Gastrocnemius medialis (tissue), 4 donors: ENCODE data around the gene ATP2A1.

Experiments
- POLR2A ChIP-seq, 2 donors: fragments of 450-650 bp; IDR thresholded peaks; one replicate each; pipeline ENCODE4 v1.6.1; 2017; ENCODE audit warnings: antibody characterized with exemption in 2 of 2, mild to moderate bottlenecking in 2 of 2, moderate library complexity in 2 of 2
- TF ChIP-seq, protein P1 (sequence below), 5 experiments: fragments of 450-650 bp in 3 of 5; fragments of 200-600 bp in 2 of 5; sonication (generic) in 2 of 5; IDR thresholded peaks in 4 of 5; conservative IDR thresholded peaks in 1 of 5; 1 replicate in 4 of 5; 2 replicates in 1 of 5; pipeline ENCODE4 v1.5.1; 2016 to 2019; ENCODE audit warnings: antibody characterized with exemption in 5 of 5, mild to moderate bottlenecking in 3 of 5, moderate library complexity in 3 of 5

DNA sequence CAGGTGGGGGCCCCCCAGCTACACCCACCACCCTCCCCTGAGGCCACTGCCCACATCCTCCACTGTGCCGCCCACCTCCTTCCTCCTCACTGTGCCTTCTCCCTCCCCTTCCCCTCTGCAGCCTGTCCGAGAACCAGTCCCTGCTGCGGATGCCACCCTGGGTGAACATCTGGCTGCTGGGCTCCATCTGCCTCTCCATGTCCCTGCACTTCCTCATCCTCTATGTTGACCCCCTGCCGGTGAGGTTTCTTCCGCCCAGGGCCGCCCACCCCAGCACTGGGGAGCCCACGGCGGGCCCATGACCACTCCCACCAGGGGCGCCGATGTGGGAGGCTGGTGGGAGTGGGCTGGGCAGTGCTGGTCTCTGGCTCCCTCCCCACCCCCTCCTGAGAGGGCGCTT lies 24.6 kb downstream of the ATP2A1 start:
- TF ChIP-seq, protein P1, sequence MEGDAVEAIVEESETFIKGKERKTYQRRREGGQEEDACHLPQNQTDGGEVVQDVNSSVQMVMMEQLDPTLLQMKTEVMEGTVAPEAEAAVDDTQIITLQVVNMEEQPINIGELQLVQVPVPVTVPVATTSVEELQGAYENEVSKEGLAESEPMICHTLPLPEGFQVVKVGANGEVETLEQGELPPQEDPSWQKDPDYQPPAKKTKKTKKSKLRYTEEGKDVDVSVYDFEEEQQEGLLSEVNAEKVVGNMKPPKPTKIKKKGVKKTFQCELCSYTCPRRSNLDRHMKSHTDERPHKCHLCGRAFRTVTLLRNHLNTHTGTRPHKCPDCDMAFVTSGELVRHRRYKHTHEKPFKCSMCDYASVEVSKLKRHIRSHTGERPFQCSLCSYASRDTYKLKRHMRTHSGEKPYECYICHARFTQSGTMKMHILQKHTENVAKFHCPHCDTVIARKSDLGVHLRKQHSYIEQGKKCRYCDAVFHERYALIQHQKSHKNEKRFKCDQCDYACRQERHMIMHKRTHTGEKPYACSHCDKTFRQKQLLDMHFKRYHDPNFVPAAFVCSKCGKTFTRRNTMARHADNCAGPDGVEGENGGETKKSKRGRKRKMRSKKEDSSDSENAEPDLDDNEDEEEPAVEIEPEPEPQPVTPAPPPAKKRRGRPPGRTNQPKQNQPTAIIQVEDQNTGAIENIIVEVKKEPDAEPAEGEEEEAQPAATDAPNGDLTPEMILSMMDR (IDR thresholded peaks at IDR 0.05 in 4 of 5, conservative IDR thresholded peaks at IDR 0.05 in 1 of 5) = no peak
- no peak for TF ChIP-seq POLR2A (IDR thresholded peaks at IDR 0.05)
